ENCODE results near the gene PIN4.
"Not testable (repeated sequence)": the region's sequence is repeated elsewhere in the genome, so short reads cannot be mapped to it uniquely, and the experiment has no call there.

PIN4 gene

DNA sequence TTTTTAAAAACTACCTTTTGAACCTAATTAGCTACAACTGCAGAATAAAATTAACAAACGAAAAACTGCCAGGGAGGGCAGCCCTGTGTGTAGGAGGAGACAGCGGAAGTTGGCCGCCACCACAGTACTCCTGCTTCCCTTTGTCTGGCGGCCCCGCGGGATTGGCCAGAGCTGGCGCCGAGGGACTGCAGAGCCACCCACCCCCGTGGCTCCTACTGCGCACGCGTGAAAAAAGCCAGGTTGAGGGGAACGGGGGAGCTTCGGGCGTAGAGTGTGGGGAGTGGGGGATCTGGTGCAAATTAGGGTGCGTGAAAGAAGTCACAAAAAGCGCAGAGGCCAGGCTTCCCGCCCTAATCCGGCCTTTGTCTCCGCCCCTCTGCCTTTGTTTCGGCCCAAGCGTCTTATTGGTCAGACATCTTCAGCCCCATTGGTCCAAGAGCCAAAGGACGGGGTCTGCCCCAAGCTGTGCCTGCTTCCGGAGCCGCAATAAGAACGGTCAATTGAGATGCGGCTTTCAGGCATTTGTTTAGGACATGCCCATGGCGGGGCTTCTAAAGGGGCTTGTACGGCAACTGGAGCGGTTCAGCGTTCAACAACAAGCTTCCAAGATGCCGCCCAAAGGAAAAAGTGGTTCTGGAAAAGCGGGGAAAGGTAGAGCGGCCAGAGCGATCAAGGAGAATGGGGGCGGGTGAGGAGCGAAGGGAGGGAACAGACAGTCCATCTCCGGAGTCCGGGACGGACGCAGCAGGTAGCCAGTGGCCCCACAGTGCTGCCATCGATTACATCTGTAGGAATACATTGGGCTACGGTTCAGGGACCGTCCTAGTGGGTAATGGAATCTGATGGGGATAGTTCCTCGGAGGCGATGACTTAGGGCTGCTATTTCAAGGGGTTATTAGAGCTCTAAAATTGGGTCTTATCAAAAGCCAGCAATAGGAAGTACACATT is at the start of gene PIN4:
Gene PIN4 (plus strand): TSS at position 580 of the 948 bp plus-strand sequence. CDS start 29 bp downstream, at position 609.
- peak; percentile 91 for FAIRE-seq

DNA sequence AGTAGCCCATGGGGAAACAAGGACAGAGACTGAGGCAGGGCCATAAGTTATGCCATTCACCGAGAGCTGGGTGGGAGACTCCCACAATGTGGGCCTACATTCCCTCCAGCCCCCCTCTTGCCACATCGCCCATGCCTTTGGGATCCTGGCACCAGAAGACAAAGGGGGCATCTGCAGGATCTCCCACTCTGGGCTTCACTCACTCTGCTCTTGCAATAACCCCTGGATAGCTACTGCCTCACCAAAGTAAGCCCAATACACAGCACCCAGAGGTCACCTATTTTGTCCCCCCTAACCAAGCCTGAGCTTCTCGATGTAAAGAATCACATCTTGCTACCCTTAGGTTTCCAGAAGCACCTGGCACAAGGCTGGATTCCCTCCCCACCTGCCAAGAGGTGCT is 49.1 kb upstream of the PIN4 start:
- no peak for FAIRE-seq

DNA sequence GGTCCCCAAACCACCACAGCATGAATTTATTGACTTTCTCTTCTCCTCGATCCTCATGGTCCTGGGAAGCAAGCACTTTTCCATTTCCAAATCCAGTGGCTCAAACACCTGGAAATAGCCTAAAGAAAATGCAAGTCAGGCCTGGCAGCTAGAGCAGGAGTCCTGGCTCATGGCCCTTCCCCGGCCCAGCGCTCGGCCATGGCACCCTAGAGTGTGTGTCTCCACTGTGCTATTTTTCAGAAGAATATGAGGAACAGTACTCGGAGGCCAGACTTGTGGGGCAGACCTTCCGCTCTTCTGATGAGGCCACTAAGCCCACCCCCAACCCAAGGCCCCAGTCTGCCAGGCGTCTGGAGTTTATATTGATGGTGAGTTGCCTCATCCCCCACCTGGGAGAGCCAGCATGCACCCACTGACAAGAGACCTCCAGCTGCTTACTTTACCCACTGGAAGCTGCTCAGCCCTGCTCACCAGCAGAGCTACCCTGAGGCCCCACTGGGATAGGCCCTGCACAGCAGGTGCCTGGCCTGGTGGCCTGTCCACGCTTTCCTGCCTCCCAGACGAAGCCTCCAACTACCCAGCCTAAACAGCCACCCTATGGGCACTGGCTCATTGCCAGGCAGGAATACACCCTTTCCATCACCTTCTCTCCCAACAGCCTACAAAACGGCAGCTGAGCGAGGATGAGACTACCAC is 47.6 kb upstream of the PIN4 start:
- no peak for FAIRE-seq

DNA sequence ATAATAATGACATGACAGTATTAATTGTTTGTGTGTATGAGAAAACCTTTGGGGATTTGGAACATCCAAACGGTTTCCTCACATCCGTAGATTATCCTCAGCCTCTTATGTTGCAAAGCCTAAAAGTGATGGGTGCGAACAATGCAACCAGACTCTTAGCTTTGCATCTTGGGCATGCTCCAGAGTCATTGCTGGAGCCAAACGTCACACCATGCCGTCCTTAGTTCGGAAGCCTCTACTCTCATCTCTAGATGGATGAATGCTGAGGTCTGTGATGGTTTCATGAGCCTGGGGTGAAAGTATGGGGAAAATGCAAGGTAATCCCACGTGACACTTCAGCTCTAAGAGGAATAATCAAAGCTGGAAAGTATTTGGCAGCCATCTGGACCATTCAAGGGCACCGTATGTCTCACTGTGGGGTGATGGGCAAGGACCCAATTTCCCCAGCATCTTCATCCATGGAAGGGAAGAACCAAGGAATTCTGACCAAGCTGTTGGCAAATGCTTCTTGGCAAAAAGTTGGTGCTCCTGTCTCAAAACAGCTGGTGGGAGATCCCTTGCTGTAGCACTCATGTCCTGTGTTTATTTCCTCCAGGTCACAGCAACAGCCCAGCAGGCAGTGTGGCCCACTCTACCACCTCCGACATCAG is 43.6 kb upstream of the PIN4 start:
- FAIRE-seq, result no peak

DNA sequence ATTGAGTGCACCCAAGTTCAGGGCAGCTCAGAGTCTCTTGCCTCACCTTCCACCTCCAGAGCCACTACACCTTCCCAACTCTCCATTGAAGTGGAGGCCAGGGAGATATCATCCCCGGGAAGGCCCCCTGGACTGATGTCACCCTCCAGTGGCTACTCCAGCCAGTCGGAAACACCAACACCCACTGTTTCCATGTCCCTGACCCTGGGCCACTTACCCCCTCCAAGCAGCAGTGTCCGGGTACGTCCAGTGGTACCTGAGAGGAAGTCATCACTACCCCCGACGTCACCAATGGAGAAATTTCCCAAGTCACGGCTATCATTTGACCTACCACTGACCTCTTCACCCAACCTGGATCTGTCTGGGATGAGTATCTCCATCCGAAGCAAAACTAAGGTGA is 42.0 kb upstream of the PIN4 start:
- FAIRE-seq, result no peak

DNA sequence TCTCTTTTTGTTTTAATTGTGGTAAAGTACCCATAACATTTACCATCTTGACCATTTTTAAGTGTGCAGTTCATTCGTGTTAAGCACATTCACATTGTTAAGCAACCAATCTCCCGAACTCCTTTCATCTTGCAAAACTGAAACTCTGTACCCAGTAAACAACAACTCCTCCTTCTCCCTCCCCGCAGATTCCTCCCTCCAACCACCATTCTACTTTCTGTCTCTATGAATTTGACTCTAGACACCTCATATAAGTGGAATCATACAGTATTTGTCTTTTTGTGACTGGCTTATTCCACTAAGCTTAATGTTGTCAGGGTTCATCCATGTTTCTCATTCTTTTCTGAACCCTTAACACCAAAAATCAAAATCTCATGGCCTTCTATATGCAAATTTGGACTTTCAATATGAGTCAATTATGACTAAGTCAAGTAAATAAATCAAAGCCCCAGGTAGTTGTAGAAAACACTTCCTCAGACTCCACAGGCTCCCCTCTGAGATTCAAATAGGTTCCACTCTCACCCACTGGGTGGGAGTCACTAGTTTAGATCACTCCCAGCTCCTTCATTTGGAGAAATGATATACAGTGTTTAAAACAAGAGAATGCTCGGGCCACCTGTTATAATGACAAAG is 40.1 kb upstream of the PIN4 start:
- FAIRE-seq, result no peak

DNA sequence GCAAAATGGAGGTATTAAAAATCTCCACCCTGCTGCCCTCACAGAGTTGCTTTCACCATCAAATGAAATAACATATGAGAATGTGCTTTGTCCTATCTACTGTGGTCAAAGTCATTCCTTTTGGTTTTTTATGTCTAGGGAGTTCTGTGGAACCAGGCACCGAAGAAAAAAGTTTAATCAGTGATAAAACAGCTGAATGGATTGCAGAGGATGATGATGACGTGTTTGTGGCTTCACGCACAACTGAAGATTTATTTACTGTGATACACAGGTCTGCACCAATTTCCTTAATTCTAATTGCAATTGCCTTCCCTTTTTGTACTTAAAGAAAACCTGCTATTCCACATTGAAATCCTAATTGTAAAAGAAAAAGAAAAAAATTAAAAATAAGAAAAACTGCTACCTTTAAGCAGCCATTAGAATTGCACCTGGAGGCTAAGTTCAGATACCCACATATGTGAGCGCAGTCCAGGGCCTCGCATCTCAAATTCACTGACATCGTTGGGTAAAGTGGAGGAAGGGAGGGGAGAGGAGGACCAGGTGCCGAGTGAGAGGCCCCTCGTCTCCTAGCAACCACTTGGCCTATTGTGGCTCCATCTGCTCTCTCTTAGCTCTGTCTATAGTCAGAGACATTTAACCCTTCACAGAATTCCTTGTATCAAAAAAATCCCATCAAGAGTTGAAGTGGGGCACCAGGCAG is 39.3 kb upstream of the PIN4 start:
- FAIRE-seq, result no peak

DNA sequence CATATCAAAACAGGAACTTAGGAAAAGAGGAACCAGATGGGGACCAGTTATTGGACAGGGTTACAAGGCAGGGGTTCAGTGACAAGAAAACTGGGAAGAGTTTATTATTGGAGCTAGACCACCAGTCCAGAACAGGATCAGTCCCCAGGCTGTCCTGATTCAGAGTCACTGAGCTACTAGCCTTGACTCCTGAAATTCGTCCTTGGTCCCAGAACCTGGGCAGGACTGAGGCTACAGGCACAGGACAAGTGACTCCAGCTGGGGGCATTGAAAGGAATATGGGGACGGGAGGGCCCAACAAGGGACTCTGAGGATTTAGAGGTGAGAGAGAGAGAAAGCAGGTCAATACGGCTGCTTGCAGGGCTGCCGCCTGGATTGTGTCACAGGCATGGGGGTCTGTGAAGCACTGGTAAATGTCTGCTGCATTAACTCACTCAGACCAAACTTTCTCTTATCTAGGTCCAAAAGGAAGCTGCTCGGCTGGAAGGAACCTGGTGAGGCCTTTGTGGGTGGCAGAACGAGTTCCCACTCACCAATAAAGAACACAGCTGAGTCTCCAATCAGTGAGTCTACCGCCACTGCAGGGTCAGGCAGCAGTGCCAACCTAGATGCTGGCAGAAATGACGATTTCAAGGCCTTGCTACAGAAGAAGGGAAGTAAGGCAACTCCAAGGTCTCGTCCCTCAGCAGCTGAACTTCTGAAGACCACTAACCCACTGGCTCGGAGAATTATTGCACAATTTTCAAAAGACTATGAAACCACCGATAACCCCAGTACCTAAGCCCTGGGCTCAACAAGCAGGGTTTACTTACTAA is 38.6 kb upstream of the PIN4 start:
- no peak for FAIRE-seq

DNA sequence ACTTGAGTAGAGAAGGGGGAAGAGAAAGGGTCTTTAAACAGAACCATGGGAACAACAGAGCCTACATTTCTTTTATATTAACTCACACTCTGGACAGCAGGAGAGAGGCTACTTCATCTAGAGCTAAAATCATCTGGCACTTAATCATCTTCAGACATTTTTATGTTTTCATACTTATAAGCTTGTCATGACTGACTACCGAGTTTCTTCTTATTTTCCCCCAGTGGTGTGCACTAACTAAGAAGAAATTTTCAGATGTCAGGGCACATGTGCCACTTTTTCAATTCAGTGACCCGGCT is 38.0 kb upstream of the PIN4 start:
- no peak for FAIRE-seq

DNA sequence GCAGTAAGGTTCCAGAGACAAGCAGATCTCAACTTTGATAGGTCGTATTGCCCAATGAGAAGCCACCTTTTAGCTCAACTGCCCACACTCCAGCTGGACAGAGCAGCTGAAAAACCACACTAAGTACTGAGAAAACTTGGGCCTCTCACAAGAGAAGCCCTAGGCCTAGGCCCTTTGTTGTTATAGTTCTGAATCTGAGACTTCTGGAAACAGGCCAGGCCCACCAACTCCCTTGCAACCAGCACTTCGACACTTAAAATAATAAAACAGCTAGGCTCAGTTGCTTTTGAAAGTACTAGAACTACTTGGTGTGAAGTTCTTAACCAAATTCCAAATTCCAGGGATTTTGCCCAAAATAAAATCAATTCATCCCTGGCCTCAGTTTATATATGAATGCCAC is 36.4 kb upstream of the PIN4 start:
- no peak for FAIRE-seq

DNA sequence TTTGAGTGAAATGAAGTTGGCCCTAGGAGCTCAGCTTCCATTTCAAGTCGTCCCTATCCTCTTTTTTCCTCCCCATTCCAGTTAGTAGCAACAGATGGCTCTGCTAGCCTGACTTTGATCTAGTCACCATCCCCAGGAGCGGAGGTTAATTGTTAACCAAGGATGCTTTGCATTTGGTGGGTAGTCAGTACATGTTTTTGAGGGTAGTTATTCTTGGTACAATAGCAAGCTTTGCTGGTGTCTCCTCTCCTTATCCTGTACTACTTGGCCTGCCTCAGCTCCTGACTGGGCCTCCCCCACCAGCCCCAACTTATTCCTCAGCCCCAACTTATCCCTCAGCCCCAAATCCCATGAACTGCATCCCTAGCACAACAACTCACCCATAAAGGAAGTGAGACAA is 35.0 kb upstream of the PIN4 start:
- FAIRE-seq, result no peak

DNA sequence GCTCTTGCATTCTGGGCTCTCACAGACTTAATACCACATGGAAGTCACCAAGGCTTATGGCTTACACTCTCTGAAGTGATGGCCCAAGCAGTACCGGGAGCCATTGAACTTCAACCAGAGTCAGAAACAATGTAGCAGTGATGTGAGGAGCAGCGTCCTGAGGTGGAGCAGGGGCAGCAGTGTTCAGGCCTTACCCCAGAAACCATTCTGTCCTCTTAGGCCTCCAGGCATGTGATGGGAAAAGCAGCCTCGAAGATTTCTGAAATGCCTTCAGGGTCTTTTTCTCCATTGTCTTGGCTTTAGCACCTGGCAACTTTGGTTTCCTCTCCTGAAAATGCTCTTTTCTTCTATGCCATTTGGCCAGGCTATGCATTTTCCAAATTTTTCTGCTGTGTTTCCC is 22.8 kb upstream of the PIN4 start:
- no peak for FAIRE-seq

DNA sequence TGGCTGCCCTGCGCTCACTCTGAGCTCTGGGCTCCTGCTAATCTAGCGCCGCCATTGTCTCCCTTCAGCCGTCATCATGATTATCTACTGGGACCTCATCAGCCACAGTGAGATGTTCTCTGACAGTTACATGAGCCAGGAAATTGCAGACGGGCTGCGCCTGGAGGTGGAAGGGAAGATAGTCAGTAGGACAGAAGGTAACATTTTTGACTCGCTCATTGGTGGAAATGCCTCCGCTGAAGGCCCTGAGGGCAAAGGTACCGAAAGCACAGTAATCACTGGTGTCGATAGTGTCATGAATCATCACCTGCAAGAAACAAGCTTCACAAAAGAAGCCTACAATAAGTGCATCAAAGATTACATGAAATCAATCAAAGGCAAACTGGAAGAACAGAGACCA is 21.8 kb upstream of the PIN4 start:
- no peak for FAIRE-seq

DNA sequence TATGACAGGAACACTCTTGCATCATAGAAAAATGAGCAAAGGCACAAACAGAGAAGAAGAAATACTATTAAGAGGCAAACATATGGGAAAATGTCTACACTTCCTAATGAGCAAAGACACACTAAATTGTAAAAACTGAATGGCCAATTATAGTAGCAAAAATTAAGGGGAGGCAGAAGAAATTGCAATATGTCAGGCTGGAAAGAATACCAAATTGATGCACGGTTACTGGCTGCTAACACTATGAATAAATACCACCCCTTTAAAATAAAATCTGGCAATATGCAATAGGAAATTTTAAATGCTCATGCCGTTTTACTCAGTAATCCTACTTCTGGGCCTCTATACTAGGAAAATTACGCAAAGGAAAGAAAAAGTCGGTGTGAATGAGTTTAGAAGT is 16.0 kb upstream of the PIN4 start:
- FAIRE-seq, result no peak

DNA sequence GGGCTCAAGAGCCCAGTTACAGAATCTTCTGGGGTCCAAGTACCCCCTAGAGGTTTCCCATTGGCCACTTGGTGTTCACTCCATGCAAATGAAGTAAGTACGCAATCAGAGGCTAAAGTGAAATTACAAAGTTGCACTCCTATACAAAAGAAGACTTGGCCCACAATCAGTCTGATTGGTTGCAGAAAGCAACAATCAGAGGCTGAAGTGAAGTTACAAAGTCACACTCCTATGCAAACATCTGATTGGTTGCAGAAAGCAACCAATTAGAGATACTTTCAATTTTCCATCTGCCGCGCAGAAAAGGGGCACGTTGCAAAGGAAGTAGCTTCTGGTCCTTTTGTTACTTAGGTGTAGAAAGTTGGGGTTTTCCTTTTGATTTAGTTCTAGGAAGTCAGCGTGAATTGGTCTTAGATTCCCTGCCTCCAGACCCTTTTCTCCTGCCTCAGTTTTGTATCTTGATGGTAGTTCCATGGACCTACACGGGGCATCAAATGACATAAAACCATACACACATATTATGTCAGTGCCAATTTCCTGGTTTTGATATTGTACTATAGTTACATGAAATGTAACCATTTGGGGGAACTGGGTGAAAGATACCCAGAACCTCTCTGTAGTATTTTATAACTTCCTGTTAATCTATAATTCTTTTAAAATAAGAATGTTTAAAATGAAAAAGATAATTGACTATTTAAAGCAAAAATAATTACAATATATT is 12.4 kb upstream of the PIN4 start:
- no peak for FAIRE-seq

DNA sequence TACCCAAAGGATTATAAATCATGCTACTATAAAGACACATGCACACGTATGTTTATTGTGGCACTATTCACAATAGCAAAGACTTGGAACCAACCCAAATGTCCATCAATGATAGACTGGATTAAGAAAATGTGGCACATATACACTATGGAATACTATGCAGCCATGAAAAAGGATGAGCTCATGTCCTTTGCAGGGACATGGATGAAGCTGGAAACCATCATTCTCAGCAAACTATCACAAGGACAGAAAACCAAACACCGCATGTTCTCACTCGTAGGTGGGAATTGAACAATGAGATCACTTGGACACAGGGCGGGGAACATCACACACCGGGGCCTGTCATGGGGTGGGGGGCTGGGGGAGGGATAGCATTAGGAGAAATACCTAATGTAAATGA is 5.3 kb upstream of the PIN4 start:
- not testable (repeated sequence) for FAIRE-seq

DNA sequence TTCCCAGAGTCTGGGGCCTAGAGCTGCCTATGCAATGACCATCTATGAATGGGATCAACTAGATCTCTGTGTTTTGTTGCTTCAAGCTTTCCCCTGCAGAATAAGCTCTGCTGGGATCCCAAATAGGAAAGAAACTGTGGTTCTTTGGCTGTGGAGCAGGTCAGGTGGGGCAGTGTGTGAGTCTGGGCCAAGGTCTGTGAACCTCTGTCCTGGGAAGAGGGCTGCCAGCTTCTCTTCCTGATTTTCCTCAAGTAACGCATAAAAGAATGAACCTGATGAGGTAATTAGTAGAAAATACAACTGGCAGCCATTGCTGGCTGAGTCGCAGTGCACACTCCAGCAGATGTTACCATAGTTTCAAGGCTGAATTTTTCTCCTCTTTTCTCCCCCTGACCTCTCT is 4.6 kb upstream of the PIN4 start:
- no peak for FAIRE-seq

DNA sequence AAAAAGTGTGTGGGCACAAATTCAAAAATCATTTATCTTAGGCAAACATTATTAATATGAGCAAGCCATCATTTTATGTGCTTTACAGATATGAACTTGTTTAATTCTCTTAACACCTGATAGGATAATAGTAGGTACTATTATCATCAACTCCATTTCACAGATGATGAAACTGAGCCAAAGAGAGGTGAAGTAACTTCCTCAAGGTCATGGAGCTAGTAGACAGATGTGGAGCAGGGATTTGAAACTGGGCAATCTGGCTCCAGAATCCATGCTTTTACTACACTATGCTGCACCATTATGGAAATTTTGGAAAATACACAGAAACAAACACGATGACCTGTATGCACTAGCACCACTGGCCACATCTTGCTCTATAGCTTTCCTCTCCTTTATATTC is 1.0 kb upstream of the PIN4 start:
- no peak for FAIRE-seq

DNA sequence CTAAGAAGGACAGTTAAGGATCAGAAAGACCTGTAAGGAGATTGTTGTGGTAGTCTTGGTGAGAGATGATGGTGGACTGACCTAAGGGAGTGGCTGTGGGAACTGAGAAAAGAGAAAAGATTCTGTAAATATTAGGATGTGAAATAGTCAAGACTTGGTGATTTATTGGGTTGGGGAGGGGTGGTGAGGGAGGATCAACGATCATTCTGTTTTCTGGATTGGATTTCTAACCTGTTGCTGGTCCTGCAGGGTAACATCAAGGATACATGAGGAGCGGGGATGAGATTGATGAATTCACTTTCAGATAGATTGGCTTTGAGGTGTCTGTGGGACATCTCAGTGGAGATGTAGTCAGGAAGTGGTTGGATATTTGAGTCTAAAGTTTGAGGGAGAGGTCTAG is 1.4 kb downstream of the PIN4 start:
- no peak for FAIRE-seq

DNA sequence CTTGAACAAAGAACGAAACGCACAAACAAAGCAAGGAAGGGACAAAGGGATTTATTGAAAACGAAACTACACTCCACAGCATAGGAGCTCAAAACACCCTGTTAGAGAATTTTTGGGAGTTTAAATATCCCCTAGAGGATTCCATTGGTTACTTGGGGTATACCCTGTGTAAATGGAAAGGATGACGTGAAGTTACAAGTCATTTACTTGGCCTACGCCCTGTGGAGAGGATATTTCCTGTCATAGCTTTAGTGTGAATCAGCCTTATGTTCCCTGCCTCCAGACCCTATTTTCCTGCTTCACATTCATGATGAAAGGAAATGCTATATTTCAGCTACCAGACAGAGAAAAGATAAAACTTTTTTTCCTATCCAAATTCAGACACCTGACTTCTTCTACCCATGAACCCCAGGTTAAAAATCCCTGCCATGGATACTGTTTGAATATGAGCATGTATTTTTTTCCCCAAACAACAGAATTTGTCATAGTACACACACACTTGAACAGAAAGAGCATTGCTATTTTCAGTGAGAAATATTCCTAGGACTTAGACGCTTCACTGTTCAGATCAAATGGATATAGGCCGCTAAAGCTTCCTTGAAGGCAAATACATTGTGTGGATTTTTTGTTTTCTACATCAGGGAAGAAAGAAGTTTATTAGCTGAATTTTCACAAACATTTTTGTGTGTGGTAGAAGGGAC is 20.4 kb downstream of the PIN4 start:
- FAIRE-seq, result no peak

All from endometrium (tissue), 2 donors.